ENCODE results near the gene CRYBG2. TPM values are rescaled to one million over a fixed set of nuclear protein-coding genes. Genes with fewer than 3 reads are reported as not detected.
A peak's percentile ranks its signal among the peaks of the same experiment; 100 is the strongest.

Gene CRYBG2
- total RNA-seq, 2 experiments from 2014 or later = 1.3 to 1.4 TPM

DNA sequence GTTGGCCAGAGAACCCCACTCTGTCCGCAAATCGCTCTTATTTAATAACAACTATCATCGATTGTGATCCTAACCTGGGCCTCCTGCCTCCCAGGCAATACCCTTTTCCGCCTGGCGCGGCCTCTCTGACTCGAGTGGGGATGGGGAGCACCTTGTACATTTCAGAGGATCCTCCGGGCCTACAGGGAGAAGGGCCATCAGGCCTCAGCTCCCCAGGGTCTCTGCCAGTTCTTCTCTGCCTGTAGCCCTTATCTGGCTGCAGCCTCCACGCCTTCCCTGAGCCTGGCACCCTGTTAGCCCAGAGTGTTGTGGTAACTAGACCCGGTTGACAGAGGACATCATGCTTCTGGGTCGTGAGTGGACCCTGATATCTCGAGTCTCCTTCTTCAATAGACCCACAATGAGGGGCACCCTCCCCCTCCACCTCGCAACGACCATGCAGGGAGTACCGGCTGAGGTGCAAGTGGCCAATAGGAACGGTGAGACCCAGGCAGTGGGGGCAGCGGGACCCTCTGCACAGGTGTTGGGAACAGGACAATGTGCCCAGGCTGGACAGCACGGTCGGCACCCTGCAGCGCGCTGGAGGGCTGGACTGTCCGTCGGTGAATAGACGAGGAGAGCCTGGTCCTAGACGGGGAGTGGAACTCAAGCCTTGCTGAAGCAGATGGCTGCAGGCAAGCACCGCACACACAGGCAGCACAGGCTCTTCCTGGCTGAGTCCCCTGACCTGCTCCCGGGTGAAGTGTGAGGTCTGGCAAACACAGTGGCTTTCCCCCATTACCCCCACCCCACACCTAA is 7.1 kb upstream of the CRYBG2 start:
- Histone ChIP-seq H3K36me3 (ENCODE audit: insufficient read depth, low read length) (no peaks in the 10 kb centered on the region), H3K4me3 (ENCODE audit: low read length) (peak overlapping the region; percentile 50), H3K4me1 (ENCODE audit: insufficient read depth, low read length) (peaks cover 73% of the 10 kb centered on the region), H3K9me3 (ENCODE audit: control insufficient read depth in 1 of 2, insufficient read depth in 1 of 2, low read length in 2 of 2) (peaks cover 0 to 10% of the 10 kb centered on the region in 2 experiments), H3K27me3 (ENCODE audit: control insufficient read depth in 1 of 2, insufficient read depth in 2 of 2, low read length in 2 of 2) (peaks cover 0 to 23% of the 10 kb centered on the region in 2 experiments), H3K27ac (ENCODE audit: low read depth in 1 of 2, low read length in 2 of 2) (no peak overlapping the region)
- H3K36me3 Mint-ChIP-seq (ENCODE audit: low read depth) = no peaks in the 10 kb centered on the region
- ChIA-PET POLR2A (interaction anchor here (1.2 to 5.3 kb wide), 3 partner anchors 17 to 56 kb away, joined by 3 to 34 read pairs (median 4); no protein-coding TSS in a partner anchor), CTCF (interaction anchor here (1.2 to 1.8 kb wide), 3 partner anchors 30 to 127 kb away, joined by 4 read pairs; partner anchors contain the start of gene CEP85)
- intact Hi-C loops (cut with DNase I, micrococcal nuclease) = loop anchor here in 1 of 2 experiments (5.0 to 10.0 kb wide), 2 partner anchors 39 to 196 kb away; partner anchors contain the start of genes C1orf232 and ZNF593
- H3K9me3 Mint-ChIP-seq = no peaks in the 10 kb centered on the region
- TF ChIP-seq CTCF (IDR thresholded peaks at IDR 0.05) = no peak
- ATAC-seq (ENCODE audit: poor library complexity) (no peak), DNase-seq (no peak)
- H3K4me1 Mint-ChIP-seq (ENCODE audit: low read depth) = peaks cover 57% of the 10 kb centered on the region
- H3K27ac Mint-ChIP-seq = peak overlapping the region; percentile 54
- H3K4me3 Mint-ChIP-seq = peak overlapping the region; percentile 79
- peaks cover 30% of the 10 kb centered on the region for H3K27me3 Mint-ChIP-seq

- ChIA-PET CTCF (interaction anchor here (1.8 to 2.5 kb wide), 2 partner anchors 31 to 39 kb away, joined by 4 to 16 read pairs; no protein-coding TSS in a partner anchor), POLR2A (interaction anchor here (0.9 to 5.3 kb wide), 5 partner anchors 13 to 84 kb away, joined by 3 to 34 read pairs (median 9); no protein-coding TSS in a partner anchor)
- DNase-seq (peak in 11 of 14 experiments; percentile 13 to 74 (median 46)), ATAC-seq (ENCODE audit: poor library complexity) (no peak)
- H3K4me1 ChIP-seq (ENCODE audit: insufficient read depth, low read length) = peaks cover 71% of the 10 kb centered on the region
- peak overlapping the region; percentile 50 for H3K4me3 ChIP-seq (ENCODE audit: low read length)
- intact Hi-C loops (cut with DNase I, micrococcal nuclease) = loop anchor here (2.0 to 10.0 kb wide), 4 partner anchors 19 to 195 kb away; partner anchors contain the start of genes C1orf232 (in 1 of the 2) and ZNF593 (in 1 of the 2)
- no peaks in the 10 kb centered on the region for H3K36me3 ChIP-seq (ENCODE audit: insufficient read depth, low read length)
- Mint-ChIP-seq H3K36me3 (ENCODE audit: low read depth) (no peaks in the 10 kb centered on the region), H3K27ac (no peak overlapping the region), H3K27me3 (peaks cover 30% of the 10 kb centered on the region), H3K9me3 (no peaks in the 10 kb centered on the region), H3K4me3 (peak overlapping the region; percentile 79), H3K4me1 (ENCODE audit: low read depth) (peaks cover 57% of the 10 kb centered on the region)
- H3K9me3 ChIP-seq (ENCODE audit: control insufficient read depth in 1 of 2, insufficient read depth in 1 of 2, low read length in 2 of 2) = peaks cover 0 to 10% of the 10 kb centered on the region in 2 experiments
- H3K27ac ChIP-seq (ENCODE audit: low read depth in 1 of 2, low read length in 2 of 2) = no peak overlapping the region
- no peak for TF ChIP-seq CTCF (IDR thresholded peaks at IDR 0.05)
- H3K27me3 ChIP-seq (ENCODE audit: control insufficient read depth in 1 of 2, insufficient read depth in 2 of 2, low read length in 2 of 2) = peaks cover 0 to 23% of the 10 kb centered on the region in 2 experiments
Observed at GRCh38 chr1:26359981-26360806, 6.3 kb upstream of the CRYBG2 start.

All from CD4-positive, alpha-beta T cell (primary cell).